GM19468 (cell line): ENCODE results near the gene CCR6.
"Not testable (repeated sequence)": the region's sequence is repeated elsewhere in the genome, so short reads cannot be mapped to it uniquely, and the experiment has no call there.

Experiments
- ATAC-seq: cut with Tn5 transposase; IDR thresholded peaks from one replicate; pipeline ENCODE4 v1.9.1; 2021; ENCODE audit warnings: mild to moderate bottlenecking, moderate library complexity, moderate number of reproducible peaks; ENCODE audit not compliant: unreplicated experiment; ENCODE audit errors: extremely low read depth

CCR6 gene

DNA sequence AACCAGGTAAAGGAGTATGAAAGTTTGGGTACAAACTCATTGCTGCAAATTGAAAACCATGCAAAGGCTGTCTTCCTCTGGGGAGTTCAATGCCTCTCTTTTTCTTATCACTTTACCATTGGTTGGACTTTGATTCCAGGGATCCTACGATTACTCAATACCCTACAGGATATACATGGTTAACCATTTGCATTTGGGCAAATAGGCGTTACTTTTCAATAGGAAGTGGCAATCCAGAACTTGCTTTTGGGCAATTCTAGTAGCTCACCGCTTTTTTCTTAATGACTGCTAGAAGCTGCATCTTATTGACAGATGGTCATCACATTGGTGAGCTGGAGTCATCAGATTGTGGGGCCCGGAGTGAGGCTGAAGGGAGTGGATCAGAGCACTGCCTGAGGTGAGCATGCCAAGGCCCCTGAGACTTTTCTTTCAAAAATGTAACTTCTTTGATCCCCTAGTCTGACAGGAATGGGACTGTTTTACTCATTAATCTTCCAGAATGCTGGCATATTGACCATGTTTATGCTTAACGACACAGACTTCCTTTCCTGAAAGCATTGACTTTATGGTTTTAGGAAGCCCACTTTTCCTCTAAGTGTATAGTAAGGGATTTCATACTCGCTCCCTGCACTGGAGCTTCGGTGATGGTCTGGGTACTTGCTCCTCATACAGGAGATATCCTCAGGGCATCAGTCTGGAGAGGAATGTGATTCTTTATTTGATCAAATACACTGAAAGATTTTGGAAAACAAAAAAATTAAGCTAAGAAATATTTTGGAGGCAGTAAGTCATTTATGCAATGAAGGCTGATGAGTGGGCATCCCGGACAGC lies at the start of gene CCR6:
Gene CCR6 (plus strand): TSS at position 270 of the 831 bp plus-strand sequence. CDS start 13,039 bp downstream, outside the sequence.
- no peak for ATAC-seq

DNA sequence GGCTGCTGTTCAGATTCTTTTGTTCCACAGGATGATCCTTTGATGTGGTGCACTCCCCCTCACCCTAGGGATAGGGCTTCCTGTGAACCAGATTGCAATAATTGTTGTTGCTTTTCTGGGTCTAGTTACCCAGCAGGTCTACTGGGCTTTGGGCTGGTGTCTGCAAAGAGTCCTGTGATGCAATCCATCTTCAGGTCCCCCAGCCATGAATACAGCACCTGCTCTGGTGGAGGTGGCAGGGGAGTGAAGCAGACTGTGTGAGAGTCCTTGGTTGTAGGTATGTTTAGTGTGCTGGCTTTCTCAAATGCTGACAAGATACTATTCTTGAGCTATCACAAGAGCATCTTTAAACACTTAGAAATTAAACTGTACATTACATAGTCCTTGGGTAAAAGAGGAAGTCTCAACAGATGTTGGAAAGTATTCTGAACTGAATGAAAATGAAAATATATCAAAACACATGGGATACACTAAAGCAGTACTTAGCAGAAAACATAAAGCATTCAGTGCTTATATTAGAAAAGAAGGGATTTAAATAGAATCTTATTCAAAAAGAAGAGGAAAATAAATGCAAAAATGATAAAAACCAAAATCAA lies 49.1 kb upstream of the CCR6 start:
- no peak for ATAC-seq

DNA sequence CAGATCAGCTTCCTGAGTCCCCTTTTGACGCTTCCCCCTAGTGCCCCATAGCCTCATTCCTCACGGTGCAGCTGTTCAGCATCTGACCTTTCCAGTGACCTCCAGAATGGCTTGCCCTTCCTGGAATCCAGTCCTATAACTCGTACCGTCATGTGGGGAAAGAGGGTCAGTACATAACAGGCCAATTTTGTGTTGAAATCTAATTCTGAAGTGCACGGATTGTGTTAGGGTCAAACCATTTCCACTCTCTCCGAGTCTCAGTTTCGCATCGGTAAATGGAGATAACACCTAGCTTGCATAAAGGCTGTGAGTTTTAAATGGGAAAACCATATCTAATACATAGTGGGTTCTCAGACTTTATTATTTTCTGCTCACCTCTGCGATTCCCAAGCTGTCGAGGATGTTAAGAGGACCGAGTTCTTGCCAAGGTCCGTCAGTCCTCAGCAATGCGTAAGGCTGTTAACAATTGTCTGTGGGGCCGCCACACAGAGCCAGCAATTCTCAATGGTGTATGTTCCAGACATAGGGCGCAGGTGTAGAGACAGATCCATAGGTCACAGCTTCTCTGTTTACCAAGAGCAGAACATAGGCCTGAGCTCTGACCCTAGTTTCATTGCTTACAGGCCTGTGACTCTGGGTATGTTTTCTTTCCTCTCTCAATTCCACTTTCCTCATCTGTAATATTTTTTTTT lies 45.5 kb upstream of the CCR6 start:
- ATAC-seq: no peak

DNA sequence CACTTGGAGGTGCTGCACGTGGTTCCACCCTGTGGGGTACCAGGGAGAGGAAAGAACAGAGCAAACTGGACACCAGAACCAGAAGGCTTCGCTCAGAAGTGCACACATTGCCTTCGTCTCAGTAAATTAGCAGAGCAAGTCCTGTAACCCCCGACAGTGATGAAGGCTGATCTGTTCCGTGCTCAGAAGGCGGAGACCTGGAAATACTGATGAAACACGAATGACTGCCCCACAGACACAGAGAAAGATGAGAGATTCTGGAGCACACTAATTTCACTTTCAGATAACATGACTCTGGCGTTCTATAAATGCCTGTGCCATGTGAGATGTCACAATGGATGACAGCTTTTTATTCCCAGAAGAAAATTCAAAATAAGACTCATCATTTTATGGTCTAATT lies 44.2 kb upstream of the CCR6 start:
- no peak for ATAC-seq

DNA sequence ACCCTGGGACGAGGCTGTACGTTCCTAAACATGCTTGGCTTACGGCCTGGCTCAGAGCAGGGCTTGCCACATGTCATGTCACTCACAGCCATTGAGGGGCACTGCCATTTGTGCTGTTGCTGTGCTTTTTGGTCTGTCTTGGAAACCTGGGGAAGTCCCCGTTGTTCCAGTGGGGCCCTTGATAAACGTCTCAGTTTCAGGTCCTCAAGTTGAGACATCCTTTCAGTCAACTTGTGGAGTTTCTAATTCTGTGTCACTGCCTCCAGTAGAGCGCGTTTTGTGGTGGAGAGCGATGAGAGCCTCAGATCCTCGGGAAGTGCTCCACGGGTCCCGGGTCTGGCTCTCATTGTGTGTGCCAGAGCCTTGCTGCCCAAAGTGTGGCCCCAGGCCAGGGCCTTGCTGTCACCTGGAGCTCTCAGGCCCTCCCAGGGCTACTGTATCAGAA lies 43.0 kb upstream of the CCR6 start:
- peak; percentile 98 for ATAC-seq

DNA sequence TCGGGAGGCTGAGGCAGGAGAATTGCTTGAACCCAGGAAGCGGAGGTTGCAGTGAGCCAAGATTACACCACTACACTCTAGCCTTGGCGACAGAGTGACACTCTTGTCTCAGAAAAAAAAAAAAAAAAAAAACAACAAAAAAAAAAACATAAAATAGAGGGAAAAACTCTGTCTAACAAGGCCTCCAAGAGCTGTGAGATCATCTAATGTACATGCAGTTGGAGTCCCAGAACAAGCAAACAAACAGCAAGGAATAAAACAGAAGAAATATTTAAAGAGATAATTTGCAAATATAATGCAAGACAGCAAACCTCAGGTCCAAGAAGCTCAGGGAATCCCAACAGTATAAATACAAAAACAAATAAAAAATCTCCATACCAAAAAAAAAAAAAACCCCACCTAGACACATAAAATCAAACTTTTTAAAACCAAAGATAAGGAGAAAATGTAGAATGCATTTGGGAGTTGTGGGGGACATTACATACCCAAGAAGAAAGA lies 35.0 kb upstream of the CCR6 start:
- ATAC-seq: no peak

DNA sequence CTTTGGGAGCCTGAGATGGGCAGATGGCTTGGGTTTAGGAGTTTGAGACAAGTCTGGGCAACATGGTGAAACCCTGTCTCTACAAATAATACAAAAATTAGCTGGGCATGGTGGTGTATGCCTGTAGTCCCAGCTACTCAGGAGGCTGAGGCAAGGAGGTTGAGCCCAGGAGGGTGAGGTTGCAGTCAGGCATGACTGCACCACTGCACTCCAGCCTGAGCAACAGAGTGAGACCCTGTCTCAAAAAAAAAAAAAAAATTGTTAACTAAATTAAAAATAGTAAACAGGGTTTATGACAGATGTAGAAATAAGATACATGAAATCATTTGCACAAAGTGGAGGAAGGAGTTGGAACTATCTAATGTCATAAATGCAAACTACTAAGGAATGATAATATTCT lies 34.2 kb upstream of the CCR6 start:
- not testable (repeated sequence) for ATAC-seq

DNA sequence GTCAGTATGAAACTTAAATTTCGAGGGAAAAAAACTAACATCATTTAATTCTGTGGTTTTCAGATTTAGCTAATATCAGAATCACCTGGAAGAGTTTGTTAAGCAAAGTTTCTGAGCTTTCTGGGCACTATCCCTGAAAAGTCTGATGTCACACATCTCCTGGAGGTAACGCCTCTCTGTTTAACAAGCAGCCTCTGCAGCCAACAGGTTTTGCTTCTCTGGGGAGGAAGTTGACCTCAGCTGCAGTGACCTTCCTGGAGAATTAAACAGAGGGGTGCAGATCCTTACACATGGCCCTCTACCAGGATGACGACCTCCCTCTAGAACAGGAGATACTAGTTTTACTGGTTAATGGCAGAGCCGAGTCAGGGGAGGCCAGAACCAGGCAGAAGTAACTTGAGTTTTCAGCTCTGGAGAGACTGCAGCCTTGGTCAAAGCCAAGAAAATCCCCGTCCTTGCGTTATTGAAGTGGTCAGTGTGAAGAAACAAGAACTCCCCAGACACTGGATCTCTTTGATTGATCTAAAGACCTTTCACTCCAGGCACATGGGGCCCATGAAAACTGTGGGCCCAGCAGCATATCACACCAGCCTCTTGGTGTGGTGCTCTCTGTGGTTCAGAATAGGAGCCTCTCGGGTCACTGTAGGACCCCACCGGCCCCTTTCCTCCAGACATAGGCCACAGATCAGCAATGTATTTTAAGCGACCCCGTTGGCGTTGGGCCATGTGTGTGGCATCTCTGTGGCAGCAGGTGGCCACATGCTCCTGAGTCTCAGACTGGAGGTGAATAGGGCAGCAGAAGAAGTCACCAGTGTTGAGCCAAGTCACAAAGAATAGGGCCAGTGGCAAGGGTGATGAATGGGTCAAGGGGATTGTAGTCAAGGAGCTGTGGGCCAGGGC lies 33.4 kb upstream of the CCR6 start:
- ATAC-seq: no peak

DNA sequence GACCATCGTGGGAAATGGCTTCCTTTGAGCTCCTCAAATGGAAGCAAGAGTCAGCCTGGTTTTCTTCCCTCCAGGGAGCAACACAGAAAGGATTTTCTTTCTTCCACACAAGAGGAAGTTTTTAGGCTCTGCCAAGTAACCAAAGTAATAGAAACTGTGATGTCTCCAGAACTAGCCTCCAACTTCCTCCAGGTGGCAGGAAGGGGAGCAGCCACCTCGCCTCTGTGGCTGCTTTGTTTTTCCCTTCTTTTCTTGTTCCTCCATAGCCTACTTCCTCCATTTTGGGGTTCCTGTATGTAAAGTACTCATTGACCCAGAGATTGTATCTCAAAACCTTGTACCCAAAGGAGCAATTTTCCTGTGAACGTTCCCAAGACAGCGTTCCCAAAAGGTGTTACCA lies 32.7 kb upstream of the CCR6 start:
- ATAC-seq: no peak

DNA sequence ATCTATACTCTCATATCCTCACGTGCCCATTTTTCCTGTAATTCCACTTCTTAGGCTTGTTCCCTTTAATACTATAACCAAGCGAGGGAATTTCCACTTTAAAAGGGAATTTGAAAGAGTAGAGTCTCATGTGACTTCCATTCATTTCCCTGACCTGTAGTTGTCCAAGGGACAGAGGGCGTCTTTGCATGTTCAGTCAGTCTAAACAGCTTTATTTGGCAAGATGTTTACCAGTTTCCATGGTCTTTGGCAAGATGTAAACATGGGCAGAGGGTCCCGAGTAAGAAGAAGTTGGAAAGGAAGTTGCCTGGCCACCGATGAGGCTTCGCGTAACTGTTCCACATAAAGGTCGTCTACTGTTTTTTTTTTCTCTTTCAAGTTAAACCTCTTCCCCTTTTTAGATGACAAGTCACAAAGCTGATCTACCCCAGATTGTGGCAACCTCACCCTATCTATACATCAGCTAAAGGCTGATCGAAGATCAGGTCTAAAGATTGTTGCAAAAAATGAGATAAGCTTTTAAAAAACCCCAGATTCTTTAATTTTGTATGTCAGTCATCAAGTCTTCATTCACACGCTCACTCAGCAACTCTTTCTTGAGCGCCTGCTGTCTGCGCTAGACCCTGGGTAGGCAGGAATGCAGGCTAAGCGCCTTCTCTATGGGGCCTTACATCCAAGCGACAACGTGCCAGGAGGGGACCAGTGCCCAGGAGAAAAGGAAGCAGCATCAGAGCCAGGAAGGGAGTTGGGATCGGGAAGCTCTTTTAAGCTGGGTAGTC lies 31.7 kb upstream of the CCR6 start:
- no peak for ATAC-seq

DNA sequence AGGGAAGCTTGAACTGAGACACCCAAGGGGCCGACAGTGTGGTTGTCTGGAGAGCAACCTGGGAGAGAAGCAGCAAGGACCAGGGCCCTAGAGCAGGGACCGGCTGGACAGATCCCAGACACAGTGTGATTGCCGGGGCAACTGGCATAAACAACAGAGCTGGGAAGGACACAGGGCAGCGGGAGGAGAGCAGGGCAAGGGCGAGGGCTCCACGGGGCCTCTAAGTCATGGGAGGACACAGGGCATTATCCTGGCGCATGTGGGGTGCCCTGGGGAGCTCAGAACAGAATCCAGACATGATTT lies 31.1 kb upstream of the CCR6 start:
- ATAC-seq: no peak

DNA sequence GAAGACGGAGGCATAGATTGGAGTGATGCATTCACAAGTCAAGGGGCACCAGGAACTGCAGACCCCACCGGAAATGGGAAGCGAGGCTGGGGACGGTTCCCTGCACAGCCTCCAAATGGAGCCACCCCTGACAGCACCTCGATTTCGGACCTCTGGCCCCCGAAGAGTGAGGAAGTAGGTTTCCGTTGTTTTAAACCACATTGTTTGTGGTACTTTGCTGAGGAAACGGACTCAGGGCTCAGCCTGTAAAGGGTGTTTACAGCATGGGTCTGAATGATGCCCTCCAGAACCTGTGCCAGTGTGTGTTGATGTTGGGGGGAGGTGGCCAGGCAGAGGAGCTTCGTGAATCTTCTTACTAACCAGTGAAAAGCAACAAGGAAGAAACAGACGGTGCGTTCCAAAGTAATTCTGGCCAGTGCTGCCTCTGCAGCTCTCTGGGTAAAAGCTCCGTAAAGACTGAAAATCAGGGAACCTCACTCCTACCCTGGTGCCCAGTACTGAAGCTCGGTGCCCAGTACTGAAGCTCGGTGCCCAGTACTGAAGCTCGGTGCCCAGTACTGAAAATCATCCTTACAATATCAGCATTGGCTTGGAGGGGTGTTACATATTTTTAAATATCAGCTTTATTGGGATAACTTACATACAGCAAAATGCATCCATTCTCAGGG lies 30.1 kb upstream of the CCR6 start:
- no peak for ATAC-seq

DNA sequence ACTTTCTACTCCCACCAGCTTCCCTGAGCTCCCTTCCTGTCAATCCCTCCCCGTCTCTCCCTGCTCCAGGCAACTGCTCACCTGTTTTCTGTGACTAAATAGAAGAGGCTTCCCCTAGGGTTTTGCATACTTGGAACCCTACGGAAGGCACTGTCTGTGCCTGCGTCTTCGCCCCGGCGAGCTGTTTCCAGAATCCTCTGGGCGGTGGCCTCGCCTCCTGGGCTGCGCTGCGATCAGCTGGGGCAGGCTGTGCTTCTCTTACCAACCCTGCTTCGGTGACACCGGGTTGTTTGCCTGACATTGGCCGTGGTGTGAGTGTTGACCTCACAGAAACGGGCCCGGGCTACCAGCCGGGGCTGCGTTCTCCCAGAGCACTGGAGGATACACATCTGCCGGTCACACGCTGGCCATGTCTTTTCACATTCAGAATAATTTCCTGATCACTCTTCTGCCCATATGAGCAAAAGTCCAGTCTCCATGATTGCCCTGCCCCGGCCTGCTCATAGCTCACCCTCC lies 29.4 kb upstream of the CCR6 start:
- no peak for ATAC-seq

DNA sequence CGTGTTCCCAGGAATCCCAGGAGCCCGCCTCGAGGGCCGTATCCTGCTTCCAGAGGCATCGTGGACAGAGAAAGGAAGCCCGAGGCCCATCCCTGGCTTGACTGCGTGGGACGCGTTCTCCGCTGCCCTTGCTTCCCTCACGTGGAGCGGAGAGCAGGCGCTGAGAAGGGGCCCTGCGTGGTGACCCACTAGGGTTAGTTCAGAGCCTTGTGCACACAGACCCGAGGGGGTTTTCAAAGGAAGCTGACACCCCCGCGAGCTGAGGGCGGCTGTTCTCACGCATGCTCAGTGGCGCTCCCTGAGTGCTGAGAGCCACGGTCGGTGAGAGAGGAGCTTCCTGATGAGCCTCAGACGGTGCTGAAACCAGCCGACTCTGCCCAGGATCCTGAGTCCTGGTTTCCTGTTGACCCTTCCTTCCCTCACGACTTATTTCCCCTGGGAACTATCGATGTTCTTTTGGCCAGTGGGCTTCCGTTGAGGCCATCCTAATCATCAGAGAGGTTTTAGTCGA lies 28.9 kb upstream of the CCR6 start:
- no peak for ATAC-seq

DNA sequence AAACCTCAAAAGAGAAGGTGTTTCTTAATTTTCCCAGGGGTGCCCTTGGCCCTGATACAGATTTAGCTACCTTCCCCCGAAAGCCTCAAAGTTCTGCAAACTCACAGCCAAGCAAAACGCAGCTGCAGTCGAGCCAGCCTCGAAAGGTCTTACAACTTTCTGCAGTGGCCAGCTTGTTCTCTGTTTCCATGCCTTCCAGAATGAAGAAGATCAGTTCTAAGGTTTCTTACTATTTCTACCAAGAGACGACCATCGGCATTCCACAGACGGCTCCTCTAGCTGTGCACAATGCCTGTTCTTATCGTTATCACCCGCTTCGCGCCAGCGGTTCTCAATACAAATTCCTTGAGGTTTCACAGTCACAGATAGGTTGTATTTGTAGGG lies 28.5 kb upstream of the CCR6 start:
- ATAC-seq: no peak

DNA sequence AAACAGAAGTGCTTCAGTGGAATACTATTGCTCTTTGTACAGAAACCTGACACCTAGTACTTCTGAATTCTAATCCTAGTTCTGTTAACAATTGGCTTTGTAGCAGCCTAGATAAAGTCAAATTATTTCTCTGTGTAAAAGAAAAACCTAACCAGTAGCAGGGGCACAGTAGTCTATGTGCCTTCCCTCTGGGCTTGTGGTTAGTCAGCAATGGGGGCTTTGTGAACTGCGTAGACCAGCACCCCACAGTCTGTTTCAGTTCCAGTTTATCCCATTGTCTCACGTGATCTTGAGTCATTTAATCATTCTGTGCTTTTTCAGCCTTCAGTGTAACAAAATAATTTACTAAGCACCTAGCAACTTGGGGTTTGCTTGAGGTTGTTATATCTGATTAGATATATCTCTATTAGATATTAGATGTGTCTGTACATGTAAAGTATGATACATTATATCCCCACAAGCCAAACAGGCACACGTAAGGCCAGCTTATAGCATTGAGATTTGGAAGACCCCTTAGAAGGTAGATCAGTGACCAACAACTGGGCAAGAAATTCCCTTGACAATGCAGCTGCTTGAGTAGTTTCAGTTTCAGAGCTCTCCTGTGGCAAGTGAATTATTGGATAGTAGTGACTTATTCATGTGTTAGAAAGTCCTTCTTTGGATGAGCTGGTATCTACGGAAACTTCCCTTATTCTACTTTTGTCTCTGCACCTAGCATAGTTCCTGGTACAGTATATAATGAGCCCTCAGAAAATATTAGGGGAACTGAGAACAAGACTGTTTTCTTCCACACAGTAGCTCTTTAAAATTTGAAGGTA lies 27.9 kb upstream of the CCR6 start:
- peak; percentile 14 for ATAC-seq

DNA sequence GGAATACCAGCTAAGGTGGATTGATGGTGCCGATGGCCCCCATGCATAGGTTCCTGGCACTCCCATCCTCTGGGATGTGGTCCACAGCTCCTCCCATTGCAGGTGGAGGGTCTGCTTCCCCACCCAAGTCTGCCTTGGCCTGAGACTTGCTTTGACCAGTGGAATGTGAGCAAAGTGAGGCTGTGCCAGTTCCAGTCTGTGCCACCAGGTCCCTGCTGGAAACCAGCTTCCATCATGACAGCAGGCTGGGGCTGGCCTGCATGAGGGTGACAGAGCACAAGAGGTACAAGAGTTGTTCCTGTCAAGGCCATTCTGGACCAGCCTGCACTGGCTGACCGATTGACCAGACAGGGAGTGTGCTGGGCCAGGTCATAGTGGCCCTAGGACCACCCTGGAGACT lies 27.0 kb upstream of the CCR6 start:
- ATAC-seq: no peak

DNA sequence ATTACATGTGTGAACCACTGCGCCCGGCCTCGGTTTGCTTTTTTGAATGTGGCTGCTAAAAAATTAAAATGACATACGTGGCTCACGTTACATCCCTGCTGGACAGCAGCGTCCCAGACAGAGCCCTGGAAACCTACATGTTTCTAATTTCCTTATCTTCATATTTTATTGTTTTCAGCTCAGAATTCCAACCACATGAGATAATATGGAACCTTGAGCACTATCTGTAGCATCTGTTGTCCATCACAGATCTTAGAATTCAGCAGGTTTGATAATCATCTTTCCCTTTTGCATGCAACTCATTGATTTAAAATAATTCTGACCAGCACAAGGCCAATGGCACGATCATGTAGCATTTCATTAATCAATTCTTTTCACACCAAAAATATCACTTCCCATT lies 25.9 kb upstream of the CCR6 start:
- ATAC-seq: no peak
